Stomach (tissue), 9 donors: ENCODE data around the gene TOR4A. TPM values are rescaled to one million over a fixed set of nuclear protein-coding genes. Genes with fewer than 3 reads are reported as not detected.

ENCODE experiments used
- DNase-seq, 2 donors: peaks; one replicate each; pipeline versions ENCODE4 v3.0.0 to v3.0.0-alpha.2; 2013 to 2019
- H3K27ac ChIP-seq, 5 donors: fragments of 200-600 bp in 4 of 5; sonication (generic) in 4 of 5; one replicate each; pipeline ENCODE4 v1.5.1; 2013 to 2019; ENCODE audit warnings: mild to moderate bottlenecking in 1 of 5, moderate library complexity in 1 of 5
- H3K27me3 ChIP-seq, 3 donors: fragments of 200-600 bp; sonication (generic); one replicate each; pipeline ENCODE4 v1.5.1; 2017 to 2019; ENCODE audit warnings: mixed run types in 1 of 3
- H3K36me3 ChIP-seq, 4 donors: fragments of 200-600 bp; sonication (generic); 1 replicate in 3 of 4; 2 replicates in 1 of 4; pipeline ENCODE4 v1.5.1; 2016 to 2019
- H3K4me1 ChIP-seq, 4 donors: fragments of 200-600 bp; sonication (generic); one replicate each; pipeline ENCODE4 v1.5.1; 2016 to 2019
- H3K4me3 ChIP-seq, 4 donors: fragments of 200-600 bp; sonication (generic) in 3 of 4; one replicate each; pipeline ENCODE4 v1.5.1; 2016 to 2019; ENCODE audit warnings: mild to moderate bottlenecking in 1 of 4
- H3K9me3 ChIP-seq, 4 donors: fragments of 200-600 bp; sonication (generic); one replicate each; pipeline ENCODE4 v1.5.1; 2016 to 2019
- CTCF ChIP-seq, 7 experiments: fragments of 450-650 bp in 4 of 7; fragments of 200-600 bp in 3 of 7; sonication (generic) in 3 of 7; IDR thresholded peaks; one replicate each; pipeline ENCODE4 v1.5.1; 2016 to 2019; ENCODE audit warnings: antibody characterized with exemption in 7 of 7, control low read depth in 2 of 7, mild to moderate bottlenecking in 1 of 7
- EP300 ChIP-seq: sonication (generic); formaldehyde crosslinking; IDR thresholded peaks from one replicate; pipeline ENCODE4 v1.6.1; 2017; ENCODE audit warnings: antibody characterized with exemption
- POLR2A ChIP-seq, 4 donors: fragments of 450-650 bp; IDR thresholded peaks; one replicate each; pipeline ENCODE4 v1.6.1; 2016; ENCODE audit warnings: antibody characterized with exemption in 4 of 4, control low read depth in 2 of 4, mild to moderate bottlenecking in 1 of 4, moderate library complexity in 1 of 4
- POLR2AphosphoS5 ChIP-seq, 3 donors: sonication (generic); formaldehyde crosslinking; IDR thresholded peaks; one replicate each; pipeline ENCODE4 v1.6.1; 2016; ENCODE audit warnings: antibody characterized with exemption in 3 of 3
- WGBS, 5 donors: extraction: QIAGEN DNeasy Blood & Tissue Kit in 3 of 5; methylation state at CpG; one replicate each; pipeline versions ENCODE4 v1.1.5 to v1.1.7; 2013 to 2018; 5-methylcytosine and 5-hydroxymethylcytosine counted together
- intact Hi-C: fragments of 100-400 bp; cut with DNase I; formaldehyde crosslinking; loops from one replicate; pipeline ENCODE4 v1.15.1; 2023; ENCODE audit warnings: low total_unique reads
- polyA plus RNA-seq, 3 donors: library from polyadenylated mRNA; stranded (reverse); fragments of 200-250 nt; gene quantifications; one replicate each; pipeline ENCODE4 v1.2.3, GENCODE V29; 2013
- total RNA-seq, 5 donors: library from RNA; depleted of rRNA; stranded (reverse); fragments of >200 nt; gene quantifications; one replicate each; pipeline versions ENCODE4 v1.1.0 to v1.2.3, GENCODE V29; 2014 to 2016
- donor health status: healthy with polysubstance abuse.
- donor health status: Bipolar disorder and iron deficiency.
- donor health status: healthy.

Gene TOR4A
- total and polyA plus RNA-seq, 8 donors: 5.9 to 180 (median 10.2) TPM

- H3K9me3 ChIP-seq: no peaks in the 10 kb centered on the region
- intact Hi-C loops: no loop called here
- H3K27ac ChIP-seq: peak overlapping the region in 2 of 5 donors; percentile 8 to 32
- peaks cover 0 to 28% (median 10%) of the 10 kb centered on the region in 3 donors for H3K27me3 ChIP-seq
- TF ChIP-seq POLR2AphosphoS5 (IDR thresholded peaks at IDR 0.05) (no peak), POLR2A (IDR thresholded peaks at IDR 0.05) (no peak), CTCF (IDR thresholded peaks at IDR 0.05) (no peak), EP300 (no peak)
- no peaks in the 10 kb centered on the region for H3K36me3 ChIP-seq
- H3K4me3 ChIP-seq: no peak overlapping the region
- peaks cover 9 to 22% (median 12%) of the 10 kb centered on the region in 4 donors for H3K4me1 ChIP-seq
- WGBS, 5 donors: 68 to 79% (median 70%) methylated on average over 10 to 24 of the region's 24 CpGs
- peak; percentile 23 to 60 for DNase-seq
Measured at GRCh38 chr9:137320555-137321384, 43.2 kb downstream of the TOR4A start.

GRCh38 chr9:137321726-137322361, 44.3 kb downstream of the TOR4A start:
- peak in 1 of 2 donors; percentile 22 for DNase-seq
- intact Hi-C loops: no loop called here
- H3K27ac ChIP-seq: no peak overlapping the region
- 88 to 95% (median 93%) methylated on average over 13 to 22 of the region's 22 CpGs for WGBS, 5 donors
- H3K4me1 ChIP-seq: peaks cover 0 to 11% (median 2%) of the 10 kb centered on the region in 4 donors
- H3K9me3 ChIP-seq: no peaks in the 10 kb centered on the region
- no peak overlapping the region for H3K4me3 ChIP-seq
- H3K36me3 ChIP-seq: no peaks in the 10 kb centered on the region
- H3K27me3 ChIP-seq: peaks cover 0 to 18% (median 0%) of the 10 kb centered on the region in 3 donors
- TF ChIP-seq EP300: no peak
- TF ChIP-seq CTCF (IDR thresholded peaks at IDR 0.05): no peak
- no peak for TF ChIP-seq POLR2AphosphoS5 (IDR thresholded peaks at IDR 0.05)

- Histone ChIP-seq H3K27ac (no peak overlapping the region), H3K36me3 (no peaks in the 10 kb centered on the region), H3K4me1 (peaks cover 0 to 11% (median 0%) of the 10 kb centered on the region in 4 donors), H3K27me3 (no peaks in the 10 kb centered on the region), H3K4me3 (no peak overlapping the region), H3K9me3 (no peaks in the 10 kb centered on the region)
- 94 to 97% (median 95%) methylated on average over 18 to 37 of the region's 37 CpGs for WGBS, 5 donors
- intact Hi-C loops: no loop called here
- TF ChIP-seq POLR2A (IDR thresholded peaks at IDR 0.05) (no peak), POLR2AphosphoS5 (IDR thresholded peaks at IDR 0.05) (no peak), EP300 (no peak), CTCF (IDR thresholded peaks at IDR 0.05) (no peak)
- no peak for DNase-seq
Measured at GRCh38 chr9:137323531-137324331, 46.2 kb downstream of the TOR4A start.

- Histone ChIP-seq H3K27ac (no peak overlapping the region), H3K4me1 (peaks cover 0 to 9% (median 0%) of the 10 kb centered on the region in 4 donors), H3K36me3 (no peaks in the 10 kb centered on the region), H3K27me3 (no peaks in the 10 kb centered on the region), H3K9me3 (no peaks in the 10 kb centered on the region), H3K4me3 (no peak overlapping the region)
- intact Hi-C loops: no loop called here
- 92 to 97% (median 94%) methylated on average over 10 of the region's 10 CpGs for WGBS, 5 donors
- TF ChIP-seq CTCF (IDR thresholded peaks at IDR 0.05) (no peak), POLR2A (IDR thresholded peaks at IDR 0.05) (no peak), EP300 (no peak), POLR2AphosphoS5 (IDR thresholded peaks at IDR 0.05) (no peak)
- DNase-seq: no peak
Measured at GRCh38 chr9:137325124-137325523, 47.6 kb downstream of the TOR4A start.
